NB4 (cell line): ENCODE measurements around the gene HECTD4.
"Not testable (repeated sequence)": the region's sequence is repeated elsewhere in the genome, so short reads cannot be mapped to it uniquely, and the experiment has no call there.

ENCODE experiments used
- DNase-seq: peaks from one replicate; pipeline ENCODE4 v3.0.0; 2010; ENCODE audit warnings: low read depth
- H3K4me3 ChIP-seq: one replicate; pipeline ENCODE4 v1.5.1; 2011; ENCODE audit warnings: mild to moderate bottlenecking, low read depth, low read length, moderate library complexity
- CTCF ChIP-seq: IDR thresholded peaks from one replicate; pipeline ENCODE4 v1.5.1; 2012; ENCODE audit warnings: low read depth, low read length
- MAX ChIP-seq: IDR thresholded peaks from 2 replicates; pipeline ENCODE4 v1.6.1; 2011; ENCODE audit warnings: low read depth, low read length
- MYC ChIP-seq: IDR thresholded peaks from 2 replicates; pipeline ENCODE4 v1.6.1; 2011; ENCODE audit warnings: low read depth, low read length
- POLR2A ChIP-seq: IDR thresholded peaks from 2 replicates; pipeline ENCODE4 v1.6.1; 2011; ENCODE audit warnings: mild to moderate bottlenecking; ENCODE audit not compliant: insufficient read length; ENCODE audit errors: extremely low read depth

The HECTD4 gene

GRCh38 chr12:112163056-112163455 is 219.2 kb downstream of the HECTD4 start:
- TF ChIP-seq MYC, result no peak
- TF ChIP-seq POLR2A, result no peak
- no peak for TF ChIP-seq MAX
- no peak for TF ChIP-seq CTCF
- DNase-seq, result no peak
- no peak overlapping the region for H3K4me3 ChIP-seq

GRCh38 chr12:112162241-112162790 is 219.9 kb downstream of the HECTD4 start:
- DNase-seq, result no peak
- no peak overlapping the region for H3K4me3 ChIP-seq
- TF ChIP-seq MYC (no peak), POLR2A (no peak), MAX (no peak), CTCF (no peak)

- H3K4me3 ChIP-seq, result no peak overlapping the region
- DNase-seq, result no peak
- no peak for TF ChIP-seq POLR2A
- TF ChIP-seq MAX, result no peak
- no peak for TF ChIP-seq MYC
- no peak for TF ChIP-seq CTCF
These were observed 220.5 kb downstream of the HECTD4 start for GRCh38 chr12:112161711-112162110.

GRCh38 chr12:112160611-112161010 is 221.6 kb downstream of the HECTD4 start:
- TF ChIP-seq MAX (no peak), CTCF (no peak), POLR2A (no peak), MYC (no peak)
- no peak for DNase-seq
- no peak overlapping the region for H3K4me3 ChIP-seq

GRCh38 chr12:112159146-112159541 is 223.1 kb downstream of the HECTD4 start:
- no peak overlapping the region for H3K4me3 ChIP-seq
- TF ChIP-seq MAX (no peak), POLR2A (no peak), MYC (no peak), CTCF (no peak)
- no peak for DNase-seq

- not testable (repeated sequence) for DNase-seq, H3K4me3 ChIP-seq
These were observed 223.6 kb downstream of the HECTD4 start for GRCh38 chr12:112158461-112159145.
